Heart right ventricle (tissue), 16 donors: Measurements from ENCODE around the gene RAD54L2. TPM values are rescaled to one million over a fixed set of nuclear protein-coding genes. Genes with fewer than 3 reads are reported as not detected.

ENCODE experiments used
- ATAC-seq, 8 donors: fragments of 200-7000 bp; cut with Tn5 transposase; one replicate each; pipeline ENCODE4 v1.9.1; 2020; ENCODE audit warnings: mild to moderate bottlenecking in 8 of 8, moderate library complexity in 8 of 8, moderate number of reproducible peaks in 1 of 8
- DNase-seq, 2 donors: peaks; one replicate each; pipeline ENCODE4 v3.0.0-alpha.2; 2020
- H3K27ac ChIP-seq, 10 donors: fragments of 200-600 bp; sonication (generic) in 2 of 10; one replicate each; pipeline versions ENCODE4 v1.5.0 to v1.8.0; 2020 to 2022; ENCODE audit warnings: mild to moderate bottlenecking in 3 of 10
- H3K27me3 ChIP-seq, 7 donors: fragments of 200-600 bp; one replicate each; pipeline ENCODE4 v1.8.0; 2021 to 2022; ENCODE audit warnings: mild to moderate bottlenecking in 2 of 7
- H3K36me3 ChIP-seq, 9 donors: fragments of 200-600 bp; sonication (generic) in 1 of 9; one replicate each; pipeline versions ENCODE4 v1.5.0 to v1.8.0; 2020 to 2022; ENCODE audit warnings: mild to moderate bottlenecking in 2 of 9
- H3K4me1 ChIP-seq, 9 donors: fragments of 200-600 bp; sonication (generic) in 1 of 9; one replicate each; pipeline versions ENCODE4 v1.5.0 to v1.8.0; 2020 to 2022; ENCODE audit warnings: mild to moderate bottlenecking in 4 of 9
- H3K4me3 ChIP-seq, 10 donors: fragments of 200-600 bp; sonication (generic) in 2 of 10; one replicate each; pipeline versions ENCODE4 v1.5.0 to v1.8.0; 2020 to 2022; ENCODE audit warnings: mild to moderate bottlenecking in 7 of 10, moderate library complexity in 2 of 10
- H3K9me3 ChIP-seq, 11 donors: fragments of 200-600 bp in 10 of 11; sonication (generic) in 2 of 11; one replicate each; pipeline versions ENCODE4 v1.5.0 to v1.8.0; 2013 to 2022; ENCODE audit warnings: mild to moderate bottlenecking in 2 of 11, control low read depth in 1 of 11, moderate library complexity in 1 of 11
- CTCF ChIP-seq, 9 donors: fragments of 200-600 bp; sonication (generic) in 2 of 9; IDR thresholded peaks; one replicate each; pipeline versions ENCODE4 v1.5.0 to v1.8.0; 2021 to 2022; ENCODE audit warnings: antibody characterized with exemption in 9 of 9, mild to moderate bottlenecking in 5 of 9, moderate library complexity in 1 of 9
- WGBS, 2 donors: extraction: QIAGEN DNeasy Blood & Tissue Kit; methylation state at CpG; one replicate each; pipeline ENCODE4 v1.1.7; 2013; ENCODE audit warnings: inconsistent platforms in 1 of 2; 5-methylcytosine and 5-hydroxymethylcytosine counted together
- intact Hi-C, 10 donors: fragments of 100-400 bp; cut with DNase I; formaldehyde crosslinking; loops; one replicate each; pipeline versions ENCODE4 v1.11.1 to v1.14.2; 2022
- polyA plus RNA-seq, 2 donors: library from polyadenylated mRNA; stranded (reverse); fragments of 200-250 nt; gene quantifications; one replicate each; pipeline ENCODE4 v1.2.3, GENCODE V29; 2013
- total RNA-seq, 10 donors: library from RNA; stranded (reverse); fragmentation: NEBNext Ultra II Directional in 3 of 10; extraction: Animal tissue kit (Norgen Biotek cat#: 25700) in 3 of 10; gene quantifications; one replicate each; pipeline versions ENCODE4 v1.2.1 to v1.2.4, GENCODE V29; 2021 to 2023
- donor health status: Arrhythmogenic right ventricular cardiomyopathy.
- donor health status: ischemic (EF 13 %, LVEDD 7.1; RV severe dilation, severe dysfunction).
- donor health status: healthy with polysubstance abuse.
- donor health status: DM: no; HTN: yes; CAD: no.
- donor health status: DM: no; HTN: no; CAD: no.
- donor health status: ischemic (EF 25% LVEDD 6.9; RV normal size, moderate dysfunction).
- donor health status: ischemic (EF 25% LVEDD 5.7; RV mildly dilated, moderate dysfunction).
- donor health status: healthy.
- donor health status: DM: yes; HTN: yes; CAD: no.
- donor health status: Ischemic cardiomyopathy.
- donor health status: ischemic (EF 35%, LVEDD 5.7; RV mildly dilated, moderate dysfunction).
- donor health status: nonischemic (EF 11% LVEDD 7.7; RV severe dilation, severe dysfunction).
- donor health status: DM: yes; HTN: yes; CAD: no.
- donor health status: PGD.
- donor health status: ischemic (EF 29% LVEDD 5.4; RV normal size, mild dysfunction).
- donor health status: nonischemic (EF 23%, LVEDD 6.1; RV moderate dilation, normal function).

The RAD54L2 gene
- total and polyA plus RNA-seq, 12 donors: 1.8 to 14.5 (median 12.9) TPM

GRCh38 chr3:51547274-51547673, 8.8 kb downstream of the RAD54L2 start:
- H3K36me3 ChIP-seq: peaks cover 0 to 91% (median 12%) of the 10 kb centered on the region in 9 donors
- no peak overlapping the region for H3K27ac ChIP-seq
- intact Hi-C loops: no loop called here
- WGBS, 2 donors: 92 to 94% methylated on average over 6 of the region's 6 CpGs
- H3K4me1 ChIP-seq: no peaks in the 10 kb centered on the region
- ATAC-seq: no peak
- TF ChIP-seq CTCF (IDR thresholded peaks at IDR 0.05): no peak
- H3K4me3 ChIP-seq: no peak overlapping the region
- H3K9me3 ChIP-seq: no peaks in the 10 kb centered on the region
- no peak for DNase-seq
- no peaks in the 10 kb centered on the region for H3K27me3 ChIP-seq

GRCh38 chr3:51549311-51549710, 10.8 kb downstream of the RAD54L2 start:
- 94 to 97% methylated on average over 10 of the region's 10 CpGs for WGBS, 2 donors
- intact Hi-C loops: no loop called here
- H3K27me3 ChIP-seq: no peaks in the 10 kb centered on the region
- no peak for TF ChIP-seq CTCF (IDR thresholded peaks at IDR 0.05)
- no peak overlapping the region for H3K4me3 ChIP-seq
- DNase-seq (no peak), ATAC-seq (no peak)
- H3K36me3 ChIP-seq: peaks cover 0 to 93% (median 12%) of the 10 kb centered on the region in 9 donors
- H3K27ac ChIP-seq: no peak overlapping the region
- H3K4me1 ChIP-seq: no peaks in the 10 kb centered on the region
- no peaks in the 10 kb centered on the region for H3K9me3 ChIP-seq

- no peak overlapping the region for H3K4me3 ChIP-seq
- H3K27ac ChIP-seq: no peak overlapping the region
- intact Hi-C loops: no loop called here
- WGBS, 2 donors: 89 to 90% methylated on average over 8 of the region's 8 CpGs
- no peaks in the 10 kb centered on the region for H3K4me1 ChIP-seq
- no peaks in the 10 kb centered on the region for H3K9me3 ChIP-seq
- peaks cover 0 to 91% (median 12%) of the 10 kb centered on the region in 9 donors for H3K36me3 ChIP-seq
- DNase-seq (no peak), ATAC-seq (no peak)
- no peaks in the 10 kb centered on the region for H3K27me3 ChIP-seq
- TF ChIP-seq CTCF (IDR thresholded peaks at IDR 0.05): no peak
These were observed 11.7 kb downstream of the RAD54L2 start for GRCh38 chr3:51550080-51550819.

- Histone ChIP-seq H3K36me3 (peaks cover 0 to 46% (median 0%) of the 10 kb centered on the region in 9 donors), H3K4me3 (no peak overlapping the region), H3K4me1 (peaks cover 0 to 19% (median 13%) of the 10 kb centered on the region in 9 donors), H3K27ac (no peak overlapping the region), H3K27me3 (no peaks in the 10 kb centered on the region), H3K9me3 (no peaks in the 10 kb centered on the region)
- intact Hi-C loops: no loop called here
- DNase-seq (no peak), ATAC-seq (no peak)
- 95 to 97% methylated on average over 5 of the region's 5 CpGs for WGBS, 2 donors
- no peak for TF ChIP-seq CTCF (IDR thresholded peaks at IDR 0.05)
These were observed 19.5 kb downstream of the RAD54L2 start for GRCh38 chr3:51557993-51558392.
